ENCODE results near the gene TUFM.

Gene TUFM

DNA sequence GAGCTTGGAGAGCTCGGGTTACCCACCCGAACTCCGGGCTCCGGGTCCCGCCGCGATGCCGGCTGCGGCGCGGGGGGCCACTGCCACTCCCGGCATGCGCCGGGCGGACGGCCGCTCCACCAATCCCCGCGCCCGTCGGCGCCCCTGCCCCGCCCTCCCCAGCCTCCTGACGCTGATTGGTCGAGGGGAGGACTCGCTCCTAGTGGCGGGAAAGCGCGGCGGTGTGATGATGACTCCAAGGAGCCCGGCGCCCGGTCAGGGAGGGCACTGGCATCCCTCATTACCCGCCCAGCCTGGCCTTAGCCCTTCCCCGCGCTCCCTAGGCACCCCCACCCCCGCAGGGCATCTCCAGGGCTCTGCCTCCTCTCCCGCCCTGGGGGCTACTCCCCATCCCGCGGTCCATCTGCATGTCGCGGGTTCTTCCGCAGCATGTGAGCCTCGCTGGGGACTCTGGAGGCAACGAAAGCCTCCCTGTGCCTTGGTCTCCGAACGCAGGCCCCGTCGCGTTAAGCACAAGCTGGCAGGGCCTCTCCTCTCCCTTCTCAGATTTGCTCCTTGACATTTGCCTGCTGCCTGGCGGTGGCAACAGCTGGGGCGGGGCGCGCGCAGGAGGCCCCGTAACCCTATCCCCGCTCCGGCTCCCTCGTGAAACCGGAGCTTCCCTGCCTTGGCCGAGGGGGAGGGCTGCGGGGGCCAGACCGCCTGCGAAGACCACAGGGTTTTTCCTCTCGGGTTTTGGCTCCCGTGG is 33.9 kb upstream of the TUFM start:
- Mint-ChIP-seq H3K27me3 (ENCODE audit: low read depth, poor library complexity) (peaks cover 12% of the 10 kb centered on the region), H3K4me1 (peaks cover 89% of the 10 kb centered on the region), H3K36me3 (ENCODE audit: low read depth) (peaks cover 2% of the 10 kb centered on the region), H3K27ac (peak overlapping the region; percentile 95), H3K4me3 (peak overlapping the region; percentile 89), H3K9me3 (no peaks in the 10 kb centered on the region)
- TF ChIP-seq, protein P1, sequence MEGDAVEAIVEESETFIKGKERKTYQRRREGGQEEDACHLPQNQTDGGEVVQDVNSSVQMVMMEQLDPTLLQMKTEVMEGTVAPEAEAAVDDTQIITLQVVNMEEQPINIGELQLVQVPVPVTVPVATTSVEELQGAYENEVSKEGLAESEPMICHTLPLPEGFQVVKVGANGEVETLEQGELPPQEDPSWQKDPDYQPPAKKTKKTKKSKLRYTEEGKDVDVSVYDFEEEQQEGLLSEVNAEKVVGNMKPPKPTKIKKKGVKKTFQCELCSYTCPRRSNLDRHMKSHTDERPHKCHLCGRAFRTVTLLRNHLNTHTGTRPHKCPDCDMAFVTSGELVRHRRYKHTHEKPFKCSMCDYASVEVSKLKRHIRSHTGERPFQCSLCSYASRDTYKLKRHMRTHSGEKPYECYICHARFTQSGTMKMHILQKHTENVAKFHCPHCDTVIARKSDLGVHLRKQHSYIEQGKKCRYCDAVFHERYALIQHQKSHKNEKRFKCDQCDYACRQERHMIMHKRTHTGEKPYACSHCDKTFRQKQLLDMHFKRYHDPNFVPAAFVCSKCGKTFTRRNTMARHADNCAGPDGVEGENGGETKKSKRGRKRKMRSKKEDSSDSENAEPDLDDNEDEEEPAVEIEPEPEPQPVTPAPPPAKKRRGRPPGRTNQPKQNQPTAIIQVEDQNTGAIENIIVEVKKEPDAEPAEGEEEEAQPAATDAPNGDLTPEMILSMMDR (IDR thresholded peaks at IDR 0.05), result no peak
- DNase-seq, result peak; percentile 92

GRCh38 chr16:28879261-28879840 is 33.2 kb upstream of the TUFM start:
- Mint-ChIP-seq H3K4me1 (peaks cover 85% of the 10 kb centered on the region), H3K4me3 (peak overlapping the region; percentile 89), H3K9me3 (no peaks in the 10 kb centered on the region), H3K36me3 (ENCODE audit: low read depth) (peaks cover 5% of the 10 kb centered on the region), H3K27ac (peak overlapping the region; percentile 68), H3K27me3 (ENCODE audit: low read depth, poor library complexity) (peaks cover 12% of the 10 kb centered on the region)
- DNase-seq, result no peak
- TF ChIP-seq, protein P1 (IDR thresholded peaks at IDR 0.05), result no peak

DNA sequence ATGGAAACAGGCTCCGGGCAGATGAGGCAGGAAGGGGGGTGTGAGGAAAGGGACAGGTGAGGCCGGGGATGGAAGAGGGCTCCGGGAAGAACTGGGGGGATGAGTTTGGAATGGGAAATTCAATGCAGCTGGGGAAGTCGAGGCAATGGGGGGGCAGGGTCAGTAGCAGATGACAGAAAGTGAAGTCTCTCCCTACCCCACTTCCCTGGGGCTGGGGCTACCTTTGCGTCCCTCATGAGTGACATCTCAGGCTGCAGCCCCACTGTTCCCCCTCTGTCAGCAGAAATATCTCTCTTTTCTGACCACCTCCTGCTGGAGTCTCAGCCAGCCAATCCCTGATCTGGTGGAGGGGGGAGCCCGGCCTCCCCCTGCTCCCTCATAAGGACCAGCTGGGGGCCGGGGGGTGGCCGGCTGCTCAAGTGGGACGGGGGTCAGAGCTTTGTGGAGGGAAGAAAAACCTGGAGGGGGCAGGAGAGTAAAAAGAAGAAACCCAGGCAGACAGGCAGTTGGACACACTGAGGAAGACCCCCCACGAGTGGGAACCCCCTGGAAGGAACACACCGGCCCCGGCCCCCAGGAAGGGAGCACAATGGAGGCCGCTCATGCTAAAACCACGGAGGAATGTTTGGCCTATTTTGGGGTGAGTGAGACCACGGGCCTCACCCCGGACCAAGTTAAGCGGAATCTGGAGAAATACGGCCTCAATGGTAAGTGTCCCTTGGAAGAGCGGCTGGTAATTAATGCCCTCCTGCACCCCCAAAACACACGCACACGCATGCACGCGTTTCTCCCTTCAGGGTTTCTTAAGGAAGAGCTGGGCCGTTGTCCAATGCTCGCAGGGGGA is 32.2 kb upstream of the TUFM start, which contains the start of gene ATP2A1:
Gene ATP2A1, plus strand, starts transcription at position 406 of the 844 bp plus-strand sequence. Its CDS starts 184 bp downstream, at position 590.
- no peak for DNase-seq
- H3K4me1 Mint-ChIP-seq, result peaks cover 74% of the 10 kb centered on the region
- no peaks in the 10 kb centered on the region for H3K9me3 Mint-ChIP-seq
- peaks cover 6% of the 10 kb centered on the region for H3K27me3 Mint-ChIP-seq (ENCODE audit: low read depth, poor library complexity)
- peak within 1 kb of the TSS; percentile 95 for H3K27ac Mint-ChIP-seq
- peaks cover 11% of the 10 kb centered on the region for H3K36me3 Mint-ChIP-seq (ENCODE audit: low read depth)
- TF ChIP-seq, protein P1 (IDR thresholded peaks at IDR 0.05), result no peak
- peak within 1 kb of the TSS; percentile 89 for H3K4me3 Mint-ChIP-seq

GRCh38 chr16:28877655-28878000 is 31.5 kb upstream of the TUFM start:
- Mint-ChIP-seq H3K27me3 (ENCODE audit: low read depth, poor library complexity) (peaks cover 7% of the 10 kb centered on the region), H3K9me3 (no peaks in the 10 kb centered on the region), H3K4me3 (peak overlapping the region; percentile 66), H3K27ac (no peak overlapping the region), H3K4me1 (peaks cover 67% of the 10 kb centered on the region), H3K36me3 (ENCODE audit: low read depth) (peaks cover 11% of the 10 kb centered on the region)
- no peak for DNase-seq
- TF ChIP-seq, protein P1 (IDR thresholded peaks at IDR 0.05), result no peak

- H3K27ac Mint-ChIP-seq, result peak overlapping the region; percentile 95
- DNase-seq, result no peak
- no peaks in the 10 kb centered on the region for H3K9me3 Mint-ChIP-seq
- peaks cover 62% of the 10 kb centered on the region for H3K4me1 Mint-ChIP-seq
- TF ChIP-seq, protein P1 (IDR thresholded peaks at IDR 0.05), result no peak
- H3K4me3 Mint-ChIP-seq, result no peak overlapping the region
- peaks cover 10% of the 10 kb centered on the region for H3K27me3 Mint-ChIP-seq (ENCODE audit: low read depth, poor library complexity)
- peaks cover 11% of the 10 kb centered on the region for H3K36me3 Mint-ChIP-seq (ENCODE audit: low read depth)
Measured at GRCh38 chr16:28876973-28877654, 31.0 kb upstream of the TUFM start.
